Panc1 (cell line): ENCODE data around the gene METTL16.

ENCODE experiments used
- CTCF ChIP-seq: fragments of 450-650 bp; IDR thresholded peaks from 2 replicates; pipeline ENCODE4 v1.5.1; 2017; ENCODE audit warnings: mild to moderate bottlenecking
- POLR2AphosphoS5 ChIP-seq: IDR thresholded peaks from 2 replicates; pipeline ENCODE4 v1.6.1; 2012; ENCODE audit warnings: mild to moderate bottlenecking, low read depth, low read length, moderate library complexity

GRCh38 chr17:2521257-2521656, 9.6 kb upstream of the METTL16 start:
- no peak for TF ChIP-seq CTCF
- no peak for TF ChIP-seq POLR2AphosphoS5
